Stimulated activated CD8-positive, alpha-beta memory T cell treated with anti-CD3 and anti-CD28 coated beads, Interleukin-4, amount 100 ng/mL, for 4 hours (primary cell): Measurements from ENCODE around the gene MT3.
"Not testable (repeated sequence)": the region's sequence is repeated elsewhere in the genome, so short reads cannot be mapped to it uniquely, and the experiment has no call there.

ENCODE experiments used
- DNase-seq, 2 donors: peaks; one replicate each; pipeline ENCODE4 v3.0.0-alpha.2; 2020; ENCODE audit warnings: low read depth in 2 of 2, low spot score in 1 of 2

The MT3 gene

DNA sequence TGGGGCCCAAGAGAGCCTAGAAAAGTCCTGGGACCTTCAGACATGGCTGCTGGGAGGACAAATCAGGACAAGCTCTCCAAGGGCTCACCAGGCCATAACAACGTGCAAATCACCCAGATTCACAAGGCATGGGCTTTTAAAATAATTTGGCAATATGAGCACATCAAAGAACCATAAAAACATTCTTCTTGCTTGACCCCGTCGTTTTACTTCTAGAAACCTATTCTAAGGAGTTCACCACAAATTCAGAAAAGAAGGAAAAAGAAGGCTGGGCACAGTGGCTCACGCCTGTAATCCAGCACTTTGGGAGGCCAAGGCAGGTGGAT, 12.1 kb upstream of the MT3 start:
- no peak for DNase-seq

- DNase-seq: no peak
Measured at GRCh38 chr16:56580391-56581048, 8.8 kb upstream of the MT3 start.

DNA sequence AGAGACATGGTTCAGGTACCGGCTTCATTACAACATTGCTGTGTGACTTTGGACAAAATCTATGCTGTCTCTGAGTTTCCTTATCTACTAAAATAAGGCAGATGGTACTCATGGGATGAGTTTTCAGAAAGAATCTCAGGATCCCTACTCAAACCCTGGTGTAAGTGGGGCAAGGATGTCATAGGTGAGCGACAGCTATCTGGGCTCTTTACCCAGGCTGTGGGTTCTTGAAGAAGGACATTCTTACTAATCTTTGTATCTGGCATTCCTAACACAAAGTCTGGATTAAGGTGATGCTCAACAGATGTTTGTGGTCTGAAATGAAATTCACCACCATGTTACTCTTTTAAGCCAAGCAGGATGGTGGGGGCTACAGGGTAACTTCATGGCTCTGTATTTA, 6.4 kb upstream of the MT3 start:
- DNase-seq: not testable (repeated sequence)

DNA sequence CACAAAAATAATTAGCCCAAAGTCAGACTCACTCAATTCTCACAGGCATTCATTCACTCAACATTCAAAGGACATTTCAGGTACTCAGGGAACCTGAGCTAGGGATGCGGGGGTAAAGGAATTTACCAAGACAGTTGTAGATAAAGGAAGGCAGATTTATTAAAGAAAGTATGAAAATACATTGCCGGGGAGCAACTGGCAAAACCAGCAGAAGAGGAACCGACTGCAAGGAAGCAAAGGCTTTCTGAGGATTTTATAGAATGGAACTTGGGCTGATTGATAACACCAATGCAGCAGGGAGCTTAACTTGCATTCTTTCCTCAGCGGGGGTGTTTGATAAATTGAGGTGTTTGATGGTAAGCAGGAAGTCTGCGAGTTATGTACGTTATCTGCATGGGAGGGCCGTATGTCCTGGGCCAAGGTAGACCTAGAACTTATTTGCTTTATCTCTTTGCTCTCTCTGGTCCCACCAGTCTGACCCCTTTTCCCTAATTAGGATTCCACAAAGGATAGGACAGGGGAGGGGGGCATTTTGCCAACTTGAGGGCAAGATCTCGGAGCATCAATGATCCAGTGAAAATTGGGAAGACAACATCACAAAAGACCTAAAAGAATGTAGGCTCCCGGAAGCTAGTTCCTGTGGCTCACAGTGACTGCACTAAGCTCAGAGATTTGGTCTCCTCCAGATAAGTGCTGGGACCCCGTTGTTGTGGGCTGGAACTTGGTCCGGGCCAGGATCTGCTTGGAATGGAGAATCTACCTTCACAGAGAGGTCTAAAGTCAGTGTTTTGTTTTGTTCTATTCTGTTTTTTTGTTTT, 5.8 kb upstream of the MT3 start:
- no peak for DNase-seq

GRCh38 chr16:56584276-56584675, 5.1 kb upstream of the MT3 start:
- no peak for DNase-seq

DNA sequence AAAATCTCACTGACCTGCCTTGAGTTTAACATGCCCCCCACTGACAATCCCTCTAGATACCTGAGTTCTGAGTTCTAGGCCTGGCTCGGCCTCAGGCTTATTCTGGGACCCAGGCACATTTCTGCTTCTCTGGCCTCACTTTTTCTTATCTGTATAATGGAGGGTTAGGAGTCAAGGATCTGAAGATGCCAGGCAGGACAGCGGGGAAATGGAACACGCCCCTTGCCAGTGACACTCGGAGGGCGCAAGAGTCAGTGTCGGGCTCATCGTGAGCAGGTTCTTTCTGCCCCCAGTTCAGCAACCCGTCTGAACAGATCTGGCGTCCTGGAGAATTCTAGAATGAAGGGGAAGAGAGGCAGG, 567 bp upstream of the MT3 start:
- no peak for DNase-seq

GRCh38 chr16:56591377-56592060, 2.2 kb downstream of the MT3 start:
- no peak for DNase-seq

- no peak for DNase-seq
Measured at GRCh38 chr16:56593573-56594291, 4.4 kb downstream of the MT3 start.

GRCh38 chr16:56594292-56594619, 4.9 kb downstream of the MT3 start:
- DNase-seq: no peak

- DNase-seq: no peak
Measured at GRCh38 chr16:56600398-56600999, 11.2 kb downstream of the MT3 start.

GRCh38 chr16:56601325-56601724, 12.0 kb downstream of the MT3 start:
- no peak for DNase-seq

DNA sequence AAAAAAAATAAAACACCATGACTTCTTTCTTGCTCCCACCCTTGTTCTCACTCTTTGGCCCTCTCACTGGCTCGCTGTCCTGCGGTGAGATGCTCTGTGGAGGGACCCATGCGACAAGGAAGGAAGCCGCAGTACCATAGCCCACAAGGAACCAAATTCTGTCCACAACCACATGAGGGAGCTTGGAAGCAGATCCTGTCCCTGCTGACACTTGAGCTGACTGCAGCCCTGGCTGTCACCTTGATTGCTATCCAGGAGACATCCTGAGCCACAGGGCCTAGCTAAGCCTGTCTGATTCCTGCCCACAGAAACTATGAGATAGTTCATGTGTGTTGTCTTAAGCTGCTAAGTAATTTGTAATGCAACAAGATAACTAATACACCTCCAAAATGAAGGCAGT, 14.3 kb downstream of the MT3 start:
- no peak for DNase-seq

DNA sequence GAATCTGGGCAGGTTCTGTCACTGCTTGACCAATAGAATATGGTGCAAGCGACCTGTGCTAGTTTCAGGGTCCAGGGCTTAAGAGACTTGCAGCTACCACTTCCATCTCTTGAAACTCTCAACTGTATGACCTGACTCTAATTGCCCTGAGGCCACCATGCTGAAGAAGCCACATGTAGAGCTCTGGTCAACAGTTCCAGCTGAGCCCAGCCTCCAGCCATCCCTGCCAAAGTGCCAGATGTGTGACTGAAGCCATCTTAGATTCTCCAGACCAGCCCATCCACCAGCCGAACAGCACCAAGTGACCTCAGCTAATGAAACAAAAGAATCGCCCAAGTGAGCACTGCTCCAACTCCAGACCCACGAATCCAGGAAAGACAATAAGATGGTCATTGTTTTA, 15.6 kb downstream of the MT3 start:
- DNase-seq: no peak

GRCh38 chr16:56605475-56605874, 16.1 kb downstream of the MT3 start:
- no peak for DNase-seq

GRCh38 chr16:56606071-56606475, 16.7 kb downstream of the MT3 start:
- no peak for DNase-seq

- no peak for DNase-seq
Measured at GRCh38 chr16:56606476-56607108, 17.3 kb downstream of the MT3 start.

DNA sequence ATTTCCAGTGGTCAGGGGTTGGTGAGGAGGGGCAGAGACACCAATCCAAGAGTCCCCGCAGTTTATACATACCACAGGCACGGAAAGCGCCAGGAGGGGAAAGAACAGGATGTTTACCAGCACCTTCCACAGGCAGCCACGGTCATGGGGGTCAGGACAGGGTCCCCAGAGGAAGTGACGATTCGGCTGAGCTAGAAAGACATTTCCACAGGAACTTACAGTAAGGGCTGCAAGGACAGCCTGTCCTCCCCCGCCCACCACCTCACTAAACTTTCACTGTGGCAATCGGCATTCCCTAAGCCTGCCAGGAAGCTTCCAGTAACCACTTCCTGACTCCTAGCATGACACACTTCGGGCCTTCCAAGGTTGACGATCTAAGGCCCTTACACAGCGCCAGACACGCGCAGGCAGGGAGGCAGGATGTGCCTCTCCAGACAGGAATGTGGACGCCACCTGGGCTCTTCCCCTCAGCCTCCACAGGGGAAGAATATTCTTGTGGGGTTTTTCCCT, 17.8 kb downstream of the MT3 start:
- DNase-seq: no peak

DNA sequence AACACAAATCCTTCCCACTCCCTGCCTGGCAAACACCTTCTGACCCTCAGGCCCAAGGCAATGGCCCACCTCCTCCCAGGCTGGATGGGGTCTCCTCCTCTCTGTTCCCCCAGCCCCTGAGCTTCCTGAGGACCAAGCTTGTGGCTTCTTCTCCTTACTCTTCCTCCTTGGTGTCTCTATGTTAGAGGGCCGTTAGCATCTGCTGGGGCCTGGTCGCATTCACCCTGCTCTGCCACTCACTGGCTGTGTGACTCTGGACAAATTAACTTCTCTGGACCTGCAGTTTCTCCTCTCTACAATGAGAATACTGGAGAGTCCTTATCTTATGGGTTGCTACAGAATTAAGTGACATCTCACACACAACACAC, 18.3 kb downstream of the MT3 start:
- DNase-seq: no peak

DNA sequence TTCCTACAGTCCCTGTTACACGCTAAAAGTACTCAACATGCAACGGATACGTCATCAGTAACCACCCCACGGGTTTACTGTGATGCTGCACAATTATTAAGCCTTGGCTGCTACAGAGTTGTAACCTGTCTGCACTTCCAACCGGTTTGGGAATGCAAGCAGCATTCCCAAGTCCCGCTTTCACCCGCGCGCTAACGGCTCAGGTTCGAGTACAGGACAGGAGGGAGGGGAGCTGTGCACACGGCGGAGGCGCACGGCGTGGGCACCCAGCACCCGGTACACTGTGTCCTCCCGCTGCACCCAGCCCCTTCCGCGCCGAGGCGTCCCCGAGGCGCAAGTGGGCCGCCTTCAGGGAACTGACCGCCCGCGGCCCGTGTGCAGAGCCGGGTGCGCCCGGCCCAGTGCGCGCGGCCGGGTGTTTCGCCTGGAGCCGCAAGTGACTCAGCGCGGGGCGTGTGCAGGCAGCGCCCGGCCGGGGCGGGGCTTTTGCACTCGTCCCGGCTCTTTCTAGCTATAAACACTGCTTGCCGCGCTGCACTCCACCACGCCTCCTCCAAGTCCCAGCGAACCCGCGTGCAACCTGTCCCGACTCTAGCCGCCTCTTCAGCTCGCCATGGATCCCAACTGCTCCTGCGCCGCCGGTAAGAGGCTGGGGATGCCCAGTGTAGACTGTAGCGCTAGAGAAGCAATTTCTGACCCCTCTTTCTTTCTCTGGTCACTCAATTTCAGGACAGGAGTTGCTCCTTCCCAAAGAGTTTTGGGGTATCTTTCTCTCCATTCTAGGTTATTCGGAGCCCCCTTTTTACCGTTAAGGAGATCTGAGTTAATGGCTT, 18.9 kb downstream of the MT3 start, which contains the start of gene MT2A:
Gene MT2A (plus strand): TSS at position 542 of the 833 bp plus-strand sequence. CDS start 72 bp downstream, at position 614.
- DNase-seq: peak; percentile 55 to 74
